Measurements from ENCODE around the gene CEP131. TPM values are rescaled to one million over a fixed set of nuclear protein-coding genes. Genes with fewer than 3 reads are reported as not detected.

The CEP131 gene
- total and polyA plus RNA-seq, 2 of the 4 experiments (the other 2 are of a cell fraction) = 4.8 to 9.6 TPM

DNA sequence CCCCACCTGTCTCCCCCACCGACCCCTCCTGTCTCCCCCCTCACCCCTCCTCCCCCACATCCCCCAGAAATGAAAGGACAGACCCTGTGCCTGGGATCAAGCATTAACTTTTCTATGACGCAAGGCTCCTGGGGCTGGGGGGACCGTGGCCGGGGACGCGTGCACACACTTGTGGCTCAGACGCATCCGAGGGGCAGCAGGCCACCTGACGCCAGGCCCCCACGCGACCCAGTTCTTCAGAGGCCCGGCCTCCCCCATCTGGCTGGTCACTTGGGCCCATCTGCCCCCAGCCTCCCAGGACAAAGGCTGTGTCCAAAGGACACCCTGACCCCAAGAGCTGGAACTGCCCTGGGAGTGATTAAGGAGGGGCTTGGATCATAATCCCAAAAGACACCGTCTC lies 71.5 kb downstream of the CEP131 start:
- Histone ChIP-seq H3K9me3 (ENCODE audit: control insufficient read depth, insufficient read depth, low read length) (no peaks in the 10 kb centered on the region), H3K18ac (ENCODE audit: low read depth, low read length) (no peak overlapping the region), H3K4me3 (ENCODE audit: insufficient read depth, low read depth, low read length) (no peak overlapping the region), H2AFZ (replicated peaks; ENCODE audit: low read length, poor library complexity) (no peak overlapping the region), H3K27ac (ENCODE audit: insufficient read depth, low read length) (no peak overlapping the region), H4K8ac (ENCODE audit: low read depth in 2 of 2, low read length in 2 of 2) (no peak overlapping the region), H3K4me1 (ENCODE audit: control insufficient read depth, insufficient read depth, low read length) (no peaks in the 10 kb centered on the region), H3K9me1 (ENCODE audit: insufficient read depth, low read length) (no peaks in the 10 kb centered on the region), H3K27me3 (ENCODE audit: control insufficient read depth, insufficient read depth, low read length) (peaks cover 31% of the 10 kb centered on the region), H3K14ac (replicated peaks; ENCODE audit: low read depth, low read length) (no peak overlapping the region), H3K4ac (ENCODE audit: low read depth, low read length) (no peak overlapping the region), H2AK9ac (replicated peaks; ENCODE audit: low read depth, low read length, poor library complexity) (no peak overlapping the region), H4K5ac (ENCODE audit: low read depth, low read length) (no peak overlapping the region), H3K9ac (ENCODE audit: low read depth, low read length) (no peak overlapping the region), H4K91ac (ENCODE audit: insufficient read depth, low read depth, low read length) (no peak overlapping the region), H2BK20ac (ENCODE audit: low read depth, low read length) (no peak overlapping the region), H3K56ac (ENCODE audit: extremely low read depth, insufficient read depth, low read length) (no peak overlapping the region), H2BK120ac (ENCODE audit: low read depth, low read length) (no peak overlapping the region), H2BK15ac (ENCODE audit: low read depth, low read length) (no peak overlapping the region), H3K4me2 (ENCODE audit: low read depth, low read length) (no peak overlapping the region), H3K23ac (ENCODE audit: low read depth, low read length) (no peak overlapping the region), H4K20me1 (ENCODE audit: insufficient read depth, low read length) (no peaks in the 10 kb centered on the region), H3K79me1 (ENCODE audit: low read depth in 1 of 2, low read length in 2 of 2) (no peaks in the 10 kb centered on the region), H2BK5ac (ENCODE audit: low read depth, low read length, poor library complexity, severe bottlenecking) (no peak overlapping the region), H3K36me3 (ENCODE audit: control insufficient read depth, insufficient read depth, low read length) (no peaks in the 10 kb centered on the region), H2AK5ac (ENCODE audit: low read depth, low read length) (no peak overlapping the region)
- TF ChIP-seq POLR2A (IDR thresholded peaks at IDR 0.05; ENCODE audit: low read depth, low read length) (no peak), RCOR1 (IDR thresholded peaks at IDR 0.05; ENCODE audit: insufficient replicate concordance, low read length) (no peak), FOS (IDR thresholded peaks at IDR 0.05; ENCODE audit: low read depth, low read length) (no peak), MAFK (IDR thresholded peaks at IDR 0.05; ENCODE audit: low read depth, low read length) (no peak), NFE2L2 (IDR thresholded peaks at IDR 0.05; ENCODE audit: low read depth, low read length) (no peak), RAD21 (IDR thresholded peaks at IDR 0.05; ENCODE audit: low read length) (no peak)
- TF ChIP-seq, protein P1, sequence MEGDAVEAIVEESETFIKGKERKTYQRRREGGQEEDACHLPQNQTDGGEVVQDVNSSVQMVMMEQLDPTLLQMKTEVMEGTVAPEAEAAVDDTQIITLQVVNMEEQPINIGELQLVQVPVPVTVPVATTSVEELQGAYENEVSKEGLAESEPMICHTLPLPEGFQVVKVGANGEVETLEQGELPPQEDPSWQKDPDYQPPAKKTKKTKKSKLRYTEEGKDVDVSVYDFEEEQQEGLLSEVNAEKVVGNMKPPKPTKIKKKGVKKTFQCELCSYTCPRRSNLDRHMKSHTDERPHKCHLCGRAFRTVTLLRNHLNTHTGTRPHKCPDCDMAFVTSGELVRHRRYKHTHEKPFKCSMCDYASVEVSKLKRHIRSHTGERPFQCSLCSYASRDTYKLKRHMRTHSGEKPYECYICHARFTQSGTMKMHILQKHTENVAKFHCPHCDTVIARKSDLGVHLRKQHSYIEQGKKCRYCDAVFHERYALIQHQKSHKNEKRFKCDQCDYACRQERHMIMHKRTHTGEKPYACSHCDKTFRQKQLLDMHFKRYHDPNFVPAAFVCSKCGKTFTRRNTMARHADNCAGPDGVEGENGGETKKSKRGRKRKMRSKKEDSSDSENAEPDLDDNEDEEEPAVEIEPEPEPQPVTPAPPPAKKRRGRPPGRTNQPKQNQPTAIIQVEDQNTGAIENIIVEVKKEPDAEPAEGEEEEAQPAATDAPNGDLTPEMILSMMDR (conservative IDR thresholded peaks at IDR 0.05; ENCODE audit: low read depth, low read length) = no peak
- TF ChIP-seq, protein P2, sequence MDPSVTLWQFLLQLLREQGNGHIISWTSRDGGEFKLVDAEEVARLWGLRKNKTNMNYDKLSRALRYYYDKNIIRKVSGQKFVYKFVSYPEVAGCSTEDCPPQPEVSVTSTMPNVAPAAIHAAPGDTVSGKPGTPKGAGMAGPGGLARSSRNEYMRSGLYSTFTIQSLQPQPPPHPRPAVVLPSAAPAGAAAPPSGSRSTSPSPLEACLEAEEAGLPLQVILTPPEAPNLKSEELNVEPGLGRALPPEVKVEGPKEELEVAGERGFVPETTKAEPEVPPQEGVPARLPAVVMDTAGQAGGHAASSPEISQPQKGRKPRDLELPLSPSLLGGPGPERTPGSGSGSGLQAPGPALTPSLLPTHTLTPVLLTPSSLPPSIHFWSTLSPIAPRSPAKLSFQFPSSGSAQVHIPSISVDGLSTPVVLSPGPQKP (IDR thresholded peaks at IDR 0.05; ENCODE audit: borderline replicate concordance, low read depth, low read length) = no peak
- ChIA-PET POLR2A (ENCODE audit: unreplicated experiment) (no interaction called here), CTCF (no interaction called here)
- no peak for ATAC-seq (ENCODE audit: low read depth)
- no peak for DNase-seq
- WGBS, 2 experiments (ENCODE audit: extremely low coverage in 2 of 2, insufficient read length in 1 of 2) = 81% methylated on average over 9 of the region's 13 CpGs; no CpG with 5 or more reads in 1 of the 2 experiments
- dilution Hi-C loops (cut with HindIII; ENCODE audit: low sequenced_read_pairs, unreplicated experiment) = no loop called here
- intact Hi-C loops (cut with micrococcal nuclease) = no loop called here
- in situ Hi-C loops (cut with MboI; ENCODE audit: low sequenced_read_pairs) = no loop called here
- no TSS peak for BruUV-seq (replicated peaks)

Data from IMR-90 (cell line).